ENCODE measurements around the gene GRIK1. TPM values are rescaled to one million over a fixed set of nuclear protein-coding genes. Genes with fewer than 3 reads are reported as not detected.

Gene GRIK1
- total RNA-seq, 4 donors from 2014 or later: not detected

DNA sequence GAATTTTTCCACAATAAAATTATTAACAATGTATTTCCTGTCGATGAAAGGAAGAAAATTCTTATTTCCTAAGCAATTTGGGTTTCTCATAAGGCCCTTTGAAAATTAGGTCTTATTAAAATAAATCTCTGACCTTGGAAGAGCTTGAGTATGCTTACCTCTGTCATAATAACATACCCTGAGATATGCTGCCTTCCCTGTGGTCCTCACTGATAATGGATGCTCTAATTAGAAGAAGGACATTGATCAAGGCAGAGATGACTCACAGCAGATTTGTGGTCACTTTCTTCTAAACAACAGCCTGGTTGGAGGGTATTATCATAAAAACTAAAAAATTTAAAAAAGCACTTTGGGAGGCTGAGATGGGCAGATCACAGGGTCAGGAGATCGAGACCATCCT, 217.8 kb downstream of the GRIK1 start:
- intact Hi-C loops (cut with DNase I; ENCODE audit: low total_unique reads): no loop called here
- WGBS, 2 donors (ENCODE audit: low coverage in 1 of 2): 93 to 100% methylated on average over 1 to 2 of the region's 2 CpGs
- no peak overlapping the region for H3K4me3 ChIP-seq
- TF ChIP-seq POLR2AphosphoS5 (IDR thresholded peaks at IDR 0.05) (no peak), EP300 (IDR thresholded peaks at IDR 0.05; ENCODE audit: low read depth) (no peak), POLR2A (IDR thresholded peaks at IDR 0.05) (no peak), CTCF (IDR thresholded peaks at IDR 0.05) (no peak)
- in situ Hi-C loops (cut with MboI; ENCODE audit: low pct_ligation_motif_present in 1 of 4, low pct_unique_long_range_greater_than_20kb in 1 of 4, low sequenced_read_pairs in 3 of 4): no loop called here
- H3K27ac ChIP-seq: no peak overlapping the region
- no peaks in the 10 kb centered on the region for H3K27me3 ChIP-seq
- no peaks in the 10 kb centered on the region for H3K36me3 ChIP-seq
- DNase-seq: no peak
- H3K9me3 ChIP-seq: no peaks in the 10 kb centered on the region
- H3K4me1 ChIP-seq: peaks cover 0 to 6% (median 2%) of the 10 kb centered on the region in 4 donors

DNA sequence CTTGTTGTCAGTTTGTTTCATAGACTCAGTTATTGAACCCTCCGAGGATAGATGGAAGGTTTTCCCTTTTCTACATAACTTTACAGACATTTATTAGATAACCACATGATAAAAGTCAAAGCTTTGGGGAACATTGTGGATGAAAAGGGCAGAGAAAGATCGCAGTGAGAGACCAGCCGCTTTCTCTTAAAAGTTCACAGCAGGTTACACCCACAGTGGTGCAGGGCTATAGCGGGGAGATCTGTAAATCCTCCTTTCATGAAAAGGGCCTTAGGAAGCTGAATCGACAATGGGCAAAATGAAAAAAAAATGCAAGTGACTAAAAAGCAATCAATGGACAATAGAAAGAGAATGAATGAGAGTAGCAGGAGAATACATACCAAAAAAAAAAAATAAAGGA, 218.6 kb downstream of the GRIK1 start:
- TF ChIP-seq EP300 (IDR thresholded peaks at IDR 0.05; ENCODE audit: low read depth) (no peak), POLR2AphosphoS5 (IDR thresholded peaks at IDR 0.05) (no peak), POLR2A (IDR thresholded peaks at IDR 0.05) (no peak), CTCF (IDR thresholded peaks at IDR 0.05) (no peak)
- DNase-seq: no peak
- H3K27ac ChIP-seq: no peak overlapping the region
- 83 to 84% methylated on average over 5 of the region's 5 CpGs for WGBS, 2 donors (ENCODE audit: low coverage in 1 of 2)
- peaks cover 0 to 6% (median 2%) of the 10 kb centered on the region in 4 donors for H3K4me1 ChIP-seq
- in situ Hi-C loops (cut with MboI; ENCODE audit: low pct_ligation_motif_present in 1 of 4, low pct_unique_long_range_greater_than_20kb in 1 of 4, low sequenced_read_pairs in 3 of 4): no loop called here
- intact Hi-C loops (cut with DNase I; ENCODE audit: low total_unique reads): no loop called here
- no peaks in the 10 kb centered on the region for H3K27me3 ChIP-seq
- H3K9me3 ChIP-seq: no peaks in the 10 kb centered on the region
- H3K36me3 ChIP-seq: no peaks in the 10 kb centered on the region
- H3K4me3 ChIP-seq: no peak overlapping the region

GRCh38 chr21:29719521-29719920, 220.3 kb downstream of the GRIK1 start:
- no peak for TF ChIP-seq EP300 (IDR thresholded peaks at IDR 0.05; ENCODE audit: low read depth)
- no peak for TF ChIP-seq POLR2AphosphoS5 (IDR thresholded peaks at IDR 0.05)
- no peak for TF ChIP-seq CTCF (IDR thresholded peaks at IDR 0.05)
- TF ChIP-seq POLR2A (IDR thresholded peaks at IDR 0.05): no peak
- no peaks in the 10 kb centered on the region for H3K27me3 ChIP-seq
- DNase-seq: no peak
- H3K27ac ChIP-seq: no peak overlapping the region
- H3K4me3 ChIP-seq: no peak overlapping the region
- intact Hi-C loops (cut with DNase I; ENCODE audit: low total_unique reads): no loop called here
- in situ Hi-C loops (cut with MboI; ENCODE audit: low pct_ligation_motif_present in 1 of 4, low pct_unique_long_range_greater_than_20kb in 1 of 4, low sequenced_read_pairs in 3 of 4): no loop called here
- peaks cover 0 to 3% of the 10 kb centered on the region in 2 donors for H3K9me3 ChIP-seq
- H3K4me1 ChIP-seq: no peaks in the 10 kb centered on the region
- H3K36me3 ChIP-seq: no peaks in the 10 kb centered on the region

- in situ Hi-C loops (cut with MboI; ENCODE audit: low pct_ligation_motif_present in 1 of 4, low pct_unique_long_range_greater_than_20kb in 1 of 4, low sequenced_read_pairs in 3 of 4) (no loop called here), intact Hi-C loops (cut with DNase I; ENCODE audit: low total_unique reads) (no loop called here)
- Histone ChIP-seq H3K27me3 (no peaks in the 10 kb centered on the region), H3K27ac (no peak overlapping the region), H3K36me3 (no peaks in the 10 kb centered on the region), H3K4me1 (no peaks in the 10 kb centered on the region), H3K4me3 (no peak overlapping the region), H3K9me3 (peaks cover 0 to 3% of the 10 kb centered on the region in 2 donors)
- no peak for DNase-seq
- TF ChIP-seq POLR2AphosphoS5 (IDR thresholded peaks at IDR 0.05) (no peak), POLR2A (IDR thresholded peaks at IDR 0.05) (no peak), EP300 (IDR thresholded peaks at IDR 0.05; ENCODE audit: low read depth) (no peak), CTCF (IDR thresholded peaks at IDR 0.05) (no peak)
- WGBS, 2 donors (ENCODE audit: low coverage in 1 of 2): 77% methylated on average over 2 to 3 of the region's 3 CpGs
Measured at GRCh38 chr21:29718081-29718815, 221.5 kb downstream of the GRIK1 start.
